ENCODE data around the gene MITF. TPM values are rescaled to one million over a fixed set of nuclear protein-coding genes. Genes with fewer than 3 reads are reported as not detected.

The MITF gene
- total RNA-seq, 1 donor: 11.6 TPM

DNA sequence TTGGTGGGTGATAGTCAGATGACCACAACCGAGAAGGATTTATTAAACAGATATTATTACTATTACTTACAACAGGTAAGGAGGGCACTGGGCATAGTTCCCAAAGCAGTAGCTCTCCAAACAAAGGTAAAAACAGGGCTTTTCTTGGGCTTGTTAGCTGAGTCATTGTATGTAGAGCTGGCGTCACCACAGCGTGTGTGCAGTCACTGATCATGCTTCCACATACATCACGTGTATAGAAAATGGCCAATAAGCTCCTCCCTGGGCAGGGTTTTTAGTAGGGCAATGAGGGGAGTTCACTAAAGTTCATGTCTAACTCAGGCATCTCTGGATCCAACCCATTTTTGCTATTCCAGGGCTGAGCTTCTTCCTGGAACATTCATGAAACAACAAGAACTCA lies 254.5 kb downstream of the MITF start:
- no peak for TF ChIP-seq CTCF (IDR thresholded peaks at IDR 0.05; ENCODE audit: extremely low read depth, low read depth, low read length)
- H3K4me3 ChIP-seq (ENCODE audit: insufficient read depth, low read length): no peak overlapping the region
- H3K27me3 ChIP-seq (ENCODE audit: insufficient read depth, low read length): no peaks in the 10 kb centered on the region
- H3K4me2 ChIP-seq (ENCODE audit: insufficient read depth, low read length): no peak overlapping the region
- H3K36me3 ChIP-seq (ENCODE audit: insufficient read depth, low read length): no peaks in the 10 kb centered on the region
- H3K79me2 ChIP-seq (ENCODE audit: insufficient read depth, low read length): no peaks in the 10 kb centered on the region
- H3K27ac ChIP-seq (ENCODE audit: low read depth, low read length): no peak overlapping the region
- H2AFZ ChIP-seq (ENCODE audit: low read length): no peak overlapping the region
- H3K9me3 ChIP-seq (ENCODE audit: low read depth, low read length): no peaks in the 10 kb centered on the region
- H3K4me1 ChIP-seq (ENCODE audit: insufficient read depth, low read length): no peaks in the 10 kb centered on the region
- DNase-seq (ENCODE audit: insufficient read length, low spot score, missing footprints): no peak
- no peaks in the 10 kb centered on the region for H4K20me1 ChIP-seq (ENCODE audit: insufficient read depth, low read length)

DNA sequence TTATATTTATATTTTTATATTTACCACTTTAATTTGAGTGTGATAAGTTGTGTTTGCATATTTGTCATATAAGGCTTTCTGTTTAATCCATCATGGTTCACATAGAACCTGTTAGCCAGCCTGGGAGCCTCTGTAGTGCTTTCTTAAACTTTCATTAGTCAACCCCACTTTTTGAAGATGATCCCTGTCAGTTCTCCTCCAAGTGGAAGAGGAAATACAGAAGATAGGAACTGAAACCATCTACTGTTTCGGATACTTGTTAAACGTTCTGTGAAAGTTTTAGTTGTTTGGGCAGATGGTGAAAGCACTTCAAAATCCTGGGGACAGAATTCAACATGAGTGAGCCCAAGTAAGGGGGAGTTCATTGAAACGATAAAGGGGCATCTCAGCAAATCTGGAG lies 255.7 kb downstream of the MITF start:
- Histone ChIP-seq H3K36me3 (ENCODE audit: insufficient read depth, low read length) (no peaks in the 10 kb centered on the region), H4K20me1 (ENCODE audit: insufficient read depth, low read length) (no peaks in the 10 kb centered on the region), H3K9me3 (ENCODE audit: low read depth, low read length) (no peaks in the 10 kb centered on the region), H3K4me2 (ENCODE audit: insufficient read depth, low read length) (no peak overlapping the region), H3K27me3 (ENCODE audit: insufficient read depth, low read length) (no peaks in the 10 kb centered on the region), H2AFZ (ENCODE audit: low read length) (no peak overlapping the region), H3K4me3 (ENCODE audit: insufficient read depth, low read length) (no peak overlapping the region), H3K4me1 (ENCODE audit: insufficient read depth, low read length) (no peaks in the 10 kb centered on the region), H3K27ac (ENCODE audit: low read depth, low read length) (no peak overlapping the region), H3K79me2 (ENCODE audit: insufficient read depth, low read length) (no peaks in the 10 kb centered on the region)
- TF ChIP-seq CTCF (IDR thresholded peaks at IDR 0.05; ENCODE audit: extremely low read depth, low read depth, low read length): no peak
- no peak for DNase-seq (ENCODE audit: insufficient read length, low spot score, missing footprints)

DNA sequence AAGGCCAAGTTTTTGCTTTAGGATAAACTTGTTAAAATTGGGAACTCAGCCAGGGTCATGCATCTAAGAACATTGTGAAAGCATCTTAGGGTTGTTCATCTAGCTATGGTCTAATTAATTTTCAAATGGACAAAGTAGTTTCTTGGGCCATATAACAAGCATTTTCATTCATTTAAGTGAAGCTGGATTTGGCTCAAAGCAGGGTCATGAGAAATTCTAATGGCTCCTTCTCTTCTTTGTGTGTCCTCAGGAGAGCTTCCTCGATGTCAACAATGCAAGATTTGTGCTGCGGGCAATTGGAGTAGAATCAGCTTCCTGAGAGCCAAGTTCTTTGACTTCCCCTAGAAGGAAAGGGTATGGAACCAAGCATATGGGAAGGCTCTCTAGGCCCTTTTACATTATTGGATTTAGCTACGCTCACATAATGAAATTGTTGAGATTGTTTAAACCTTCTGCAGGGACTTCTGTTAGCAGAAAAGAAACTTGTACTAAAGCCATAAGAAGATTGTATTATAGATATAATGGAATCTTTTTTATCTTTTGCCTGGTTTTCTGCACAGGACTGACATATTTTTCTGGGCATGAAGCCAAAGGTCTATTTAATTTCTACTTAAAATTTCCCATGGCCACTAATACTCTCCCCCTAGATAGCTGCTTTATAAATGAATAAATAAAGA lies 258.5 kb downstream of the MITF start:
- Histone ChIP-seq H3K4me2 (ENCODE audit: insufficient read depth, low read length) (no peak overlapping the region), H3K4me1 (ENCODE audit: insufficient read depth, low read length) (no peaks in the 10 kb centered on the region), H3K4me3 (ENCODE audit: insufficient read depth, low read length) (no peak overlapping the region), H3K36me3 (ENCODE audit: insufficient read depth, low read length) (no peaks in the 10 kb centered on the region), H3K27ac (ENCODE audit: low read depth, low read length) (no peak overlapping the region), H2AFZ (ENCODE audit: low read length) (no peak overlapping the region), H3K27me3 (ENCODE audit: insufficient read depth, low read length) (no peaks in the 10 kb centered on the region), H3K9me3 (ENCODE audit: low read depth, low read length) (no peaks in the 10 kb centered on the region), H4K20me1 (ENCODE audit: insufficient read depth, low read length) (no peaks in the 10 kb centered on the region), H3K79me2 (ENCODE audit: insufficient read depth, low read length) (no peaks in the 10 kb centered on the region)
- DNase-seq (ENCODE audit: insufficient read length, low spot score, missing footprints): no peak
- TF ChIP-seq CTCF (IDR thresholded peaks at IDR 0.05; ENCODE audit: extremely low read depth, low read depth, low read length): no peak

DNA sequence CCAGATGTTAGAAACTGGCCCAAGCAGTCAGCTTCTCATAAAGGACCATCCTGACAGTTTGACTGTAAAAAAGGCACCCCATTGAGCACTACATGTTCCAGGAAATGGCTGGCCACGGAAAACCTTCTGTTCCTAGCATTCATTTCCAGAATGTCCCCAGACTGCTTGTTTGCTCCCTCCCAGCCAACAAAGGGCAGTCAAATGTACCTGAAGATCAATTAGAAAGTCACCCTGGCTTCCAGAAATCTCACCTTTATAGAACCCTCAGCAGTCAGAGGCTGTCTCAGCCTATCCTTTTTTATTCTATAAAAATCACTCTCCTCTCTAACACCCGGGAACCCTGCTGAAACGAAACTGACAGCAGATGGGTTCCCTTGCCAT lies 259.5 kb downstream of the MITF start:
- Histone ChIP-seq H3K27me3 (ENCODE audit: insufficient read depth, low read length) (no peaks in the 10 kb centered on the region), H3K4me3 (ENCODE audit: insufficient read depth, low read length) (peak overlapping the region; percentile 20), H2AFZ (ENCODE audit: low read length) (no peak overlapping the region), H3K79me2 (ENCODE audit: insufficient read depth, low read length) (no peaks in the 10 kb centered on the region), H3K9me3 (ENCODE audit: low read depth, low read length) (no peaks in the 10 kb centered on the region), H3K36me3 (ENCODE audit: insufficient read depth, low read length) (no peaks in the 10 kb centered on the region), H3K4me2 (ENCODE audit: insufficient read depth, low read length) (peak overlapping the region; percentile 3), H3K27ac (ENCODE audit: low read depth, low read length) (no peak overlapping the region), H4K20me1 (ENCODE audit: insufficient read depth, low read length) (no peaks in the 10 kb centered on the region), H3K4me1 (ENCODE audit: insufficient read depth, low read length) (no peaks in the 10 kb centered on the region)
- no peak for DNase-seq (ENCODE audit: insufficient read length, low spot score, missing footprints)
- no peak for TF ChIP-seq CTCF (IDR thresholded peaks at IDR 0.05; ENCODE audit: extremely low read depth, low read depth, low read length)

Measured in osteoblast (primary cell).